HG03175 (cell line): ENCODE measurements around the gene ITGA3.
A peak's percentile ranks its signal among the peaks of the same experiment; 100 is the strongest.

Experiments used
- ATAC-seq: cut with Tn5 transposase; IDR thresholded peaks from one replicate; pipeline ENCODE4 v1.9.1; 2021; ENCODE audit warnings: mild to moderate bottlenecking, moderate library complexity; ENCODE audit not compliant: unreplicated experiment

The ITGA3 gene

DNA sequence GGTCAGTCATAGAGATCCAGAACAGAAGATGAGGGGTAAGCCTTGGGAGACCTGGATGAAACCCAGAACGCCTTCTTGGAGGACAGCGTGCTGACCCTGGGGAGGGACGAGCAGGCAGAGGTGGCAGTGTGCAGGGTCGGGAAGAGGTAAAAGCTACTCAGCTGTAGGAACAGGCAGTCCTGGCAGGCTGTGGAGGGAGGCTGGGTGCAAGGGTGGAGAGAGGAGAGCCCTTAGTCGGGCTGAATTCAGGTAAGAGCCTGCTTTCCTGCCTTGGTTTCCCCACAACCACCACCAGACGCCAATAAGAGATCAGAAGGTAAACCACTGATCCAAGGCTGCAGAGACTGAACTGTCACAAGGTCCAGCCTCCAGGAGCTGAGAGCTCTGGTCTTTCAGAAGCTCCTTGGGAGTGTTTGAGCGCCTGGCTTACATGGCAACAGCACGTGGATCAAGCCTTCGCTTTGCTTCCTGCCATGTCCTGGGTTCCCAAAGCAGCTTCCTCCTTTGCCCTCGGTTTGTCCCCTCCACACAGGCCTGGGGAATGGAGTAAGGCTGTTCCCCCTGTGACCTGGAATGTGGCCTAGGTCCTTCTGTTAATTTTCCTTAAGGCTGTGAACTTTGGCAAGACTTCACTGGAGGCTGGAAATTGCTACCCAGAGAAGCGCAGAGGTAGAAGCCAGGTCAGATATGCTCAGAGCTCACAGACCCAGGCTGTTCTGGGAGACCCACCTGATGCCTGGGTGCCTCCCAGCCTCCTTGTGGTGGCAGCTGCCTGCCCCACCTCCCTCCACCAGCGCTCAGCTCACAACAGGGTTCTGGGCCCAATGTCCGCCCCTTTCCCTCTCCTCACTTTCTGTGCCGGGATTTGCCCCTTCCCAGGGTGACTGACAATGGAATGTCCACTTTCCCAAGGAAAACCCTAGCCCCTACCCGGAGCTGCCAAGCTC lies 35.3 kb downstream of the ITGA3 start:
- no peak for ATAC-seq

DNA sequence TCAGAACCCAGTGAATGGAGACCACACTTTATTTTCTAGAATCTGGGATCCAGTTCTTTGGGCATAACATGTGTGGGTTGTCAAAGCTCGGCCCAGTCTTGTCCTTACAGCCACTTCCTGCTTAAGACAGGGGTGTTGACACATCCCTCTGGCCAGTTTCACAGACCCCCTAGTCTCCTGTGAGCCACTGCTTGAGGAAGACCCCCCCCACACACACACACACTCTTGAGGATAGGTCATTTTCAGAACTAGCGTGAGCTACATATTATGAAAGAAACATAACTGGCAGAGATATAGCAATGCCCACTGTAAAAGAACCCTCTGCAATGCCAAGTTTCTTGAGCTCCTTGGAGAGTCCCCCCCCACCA lies 36.0 kb downstream of the ITGA3 start:
- no peak for ATAC-seq

DNA sequence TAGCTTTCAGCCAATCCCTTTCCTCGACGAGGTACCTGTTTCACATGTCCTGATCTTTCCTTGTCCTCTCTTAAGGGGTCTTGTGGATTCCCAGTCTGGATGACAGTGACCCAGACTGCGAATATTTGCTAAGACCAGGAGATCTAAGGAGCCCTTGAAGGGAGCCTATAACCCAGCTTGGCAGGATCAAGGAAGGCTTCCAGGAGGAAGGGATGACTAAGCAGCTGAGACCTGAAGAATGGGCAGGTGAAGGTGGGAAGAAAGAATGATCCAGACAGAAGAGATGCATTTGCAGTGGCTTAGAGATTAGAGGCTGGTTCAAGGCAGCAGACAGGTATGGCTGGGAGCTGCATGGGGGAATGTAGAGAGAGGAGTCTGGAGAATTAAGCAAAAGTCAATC lies 37.3 kb downstream of the ITGA3 start:
- ATAC-seq = no peak

DNA sequence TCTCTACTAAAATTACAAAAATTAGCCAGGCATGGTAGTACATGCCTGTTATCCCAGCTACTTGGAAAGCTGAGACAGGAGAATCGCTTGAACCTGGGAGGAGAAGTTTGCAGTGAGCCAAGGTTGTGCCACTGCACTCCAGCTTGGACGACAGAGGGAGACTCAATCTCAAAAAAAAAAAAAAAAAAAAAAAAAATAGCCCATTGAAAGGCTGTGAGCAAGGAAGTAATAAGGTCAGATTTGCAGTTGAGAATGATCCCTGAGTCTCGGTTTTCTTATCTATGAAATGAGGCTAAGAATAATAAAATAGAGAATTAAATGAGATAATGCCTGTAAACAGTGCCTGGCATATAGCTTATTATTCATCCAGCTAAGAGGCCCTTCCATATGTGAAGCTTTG lies 37.9 kb downstream of the ITGA3 start:
- no peak for ATAC-seq

DNA sequence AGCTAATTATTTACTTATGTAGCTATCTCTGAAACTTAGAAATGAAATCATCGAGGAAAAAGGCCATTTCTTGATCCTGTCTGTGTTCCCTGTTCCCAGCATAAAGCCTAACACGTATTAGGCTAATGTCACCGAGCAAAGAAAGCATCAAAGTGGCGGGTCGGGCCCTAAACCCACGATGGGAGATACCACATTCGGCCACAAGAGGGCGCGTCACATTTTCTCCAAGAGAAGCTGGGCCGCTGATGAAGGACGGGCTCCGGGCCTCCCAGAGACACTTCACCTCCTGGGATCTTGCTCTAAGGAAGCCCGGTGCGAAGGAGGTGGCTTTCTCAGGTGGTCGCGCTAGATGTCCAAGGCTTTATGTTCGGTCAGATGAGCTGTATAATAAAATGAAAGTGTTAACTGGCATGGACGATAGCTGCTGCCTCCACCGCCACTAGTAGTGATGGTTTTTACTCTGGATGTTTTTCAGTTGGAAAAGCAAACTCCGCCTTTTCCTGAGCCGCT lies 38.4 kb downstream of the ITGA3 start:
- no peak for ATAC-seq

DNA sequence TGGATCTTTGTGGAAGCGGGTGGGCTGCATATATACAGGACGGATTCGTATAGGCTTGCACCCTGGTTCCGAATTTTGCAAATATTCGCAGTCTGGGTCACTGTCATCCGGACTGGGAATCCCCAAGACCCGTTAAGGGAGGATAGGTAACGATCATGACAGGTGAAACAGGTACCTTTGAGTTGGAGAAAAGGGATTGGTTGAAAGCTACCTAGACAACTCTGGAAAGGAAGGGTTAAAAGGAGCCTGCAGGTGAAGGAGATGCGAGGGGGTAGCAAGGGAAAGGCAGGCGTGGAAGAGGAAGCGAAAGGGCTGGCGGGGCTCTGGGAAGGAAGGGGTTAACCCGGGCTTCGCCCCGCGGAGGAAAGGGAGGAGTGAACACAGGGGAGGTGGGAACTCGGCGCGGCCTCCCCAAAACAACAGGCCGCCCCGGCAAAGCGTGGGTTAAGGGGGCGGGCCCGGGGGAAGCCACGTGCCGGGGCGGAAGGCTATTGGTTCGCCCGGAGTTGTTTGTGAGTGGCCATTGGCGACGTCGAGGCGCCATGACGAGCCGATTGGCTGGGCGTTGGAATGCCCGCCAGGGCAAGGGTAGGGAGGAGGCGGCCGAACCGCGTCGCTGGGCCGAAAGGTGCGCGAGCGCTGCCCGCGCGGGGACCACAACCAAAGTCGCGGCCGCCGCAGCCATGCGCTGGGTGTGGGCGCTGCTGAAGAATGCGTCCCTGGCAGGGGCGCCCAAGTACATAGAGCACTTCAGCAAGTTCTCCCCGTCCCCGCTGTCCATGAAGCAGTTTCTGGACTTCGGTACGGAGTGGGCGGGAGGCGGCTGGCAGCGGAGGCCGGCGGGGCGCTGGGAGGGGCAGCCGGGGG lies 39.1 kb downstream of the ITGA3 start, which contains the start of gene PDK2:
Gene PDK2 (plus strand): TSS at position 599 of the 867 bp plus-strand sequence. CDS start 85 bp downstream, at position 684.
- peak; percentile 92 for ATAC-seq

DNA sequence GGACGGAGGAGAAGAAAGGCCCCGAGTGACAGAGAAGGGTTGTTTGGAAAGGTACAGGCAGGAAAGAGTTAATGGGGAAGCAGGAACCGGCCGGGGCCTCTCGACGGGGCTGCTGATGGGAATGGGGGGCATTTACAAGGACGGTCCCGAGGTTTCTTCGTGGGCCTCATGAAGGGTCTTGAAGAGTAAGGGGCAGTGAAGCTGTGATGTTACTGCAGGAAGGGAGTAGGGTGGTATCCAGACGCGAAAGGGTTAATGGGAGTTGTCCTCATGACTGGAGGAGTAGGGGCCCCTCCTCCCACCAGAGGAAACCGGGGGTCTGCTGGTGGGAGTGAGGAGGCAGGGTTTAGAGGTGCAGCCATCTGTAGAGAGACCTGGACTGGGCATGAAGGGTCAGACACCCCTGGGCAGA lies 39.7 kb downstream of the ITGA3 start:
- no peak for ATAC-seq

DNA sequence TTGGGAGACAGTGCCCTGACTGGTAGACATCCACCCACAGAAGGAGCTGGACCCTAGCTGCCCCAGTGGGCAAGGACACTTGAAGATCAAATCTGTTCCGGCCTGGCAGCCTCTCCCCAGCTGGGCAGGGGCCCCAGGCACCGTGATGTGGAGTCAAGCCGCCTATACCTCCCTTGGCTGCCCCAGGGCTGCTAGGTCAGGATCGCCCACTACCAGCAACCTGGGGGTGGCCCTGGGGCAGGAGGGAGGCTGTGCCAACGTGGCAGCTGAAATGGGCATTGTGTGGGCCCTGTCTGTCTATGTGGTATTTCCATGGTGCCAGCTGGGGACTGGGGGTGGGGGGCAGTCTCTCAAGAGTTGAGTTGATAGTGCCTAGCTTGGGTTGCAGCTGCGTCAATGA lies 40.2 kb downstream of the ITGA3 start:
- ATAC-seq = no peak

DNA sequence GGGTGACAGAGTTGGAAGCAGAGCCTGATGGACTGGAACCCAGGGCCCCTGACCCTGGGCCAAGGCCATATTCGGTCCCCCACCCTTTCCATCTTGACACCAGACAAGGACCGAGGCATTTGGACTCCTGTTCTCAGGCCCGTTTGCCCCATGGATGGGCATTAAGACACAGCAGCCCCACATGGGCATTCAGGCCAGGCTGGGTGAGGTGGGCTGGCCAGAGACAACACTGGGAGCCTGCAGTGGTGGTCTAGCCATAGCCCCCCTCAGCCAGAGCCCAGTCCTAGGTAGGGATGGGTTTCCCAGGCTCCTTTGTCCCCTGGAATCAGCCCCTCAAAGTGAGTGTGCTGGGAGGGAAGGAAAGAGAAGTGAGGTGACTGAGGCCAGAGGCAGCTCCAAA lies 40.8 kb downstream of the ITGA3 start:
- ATAC-seq = no peak

DNA sequence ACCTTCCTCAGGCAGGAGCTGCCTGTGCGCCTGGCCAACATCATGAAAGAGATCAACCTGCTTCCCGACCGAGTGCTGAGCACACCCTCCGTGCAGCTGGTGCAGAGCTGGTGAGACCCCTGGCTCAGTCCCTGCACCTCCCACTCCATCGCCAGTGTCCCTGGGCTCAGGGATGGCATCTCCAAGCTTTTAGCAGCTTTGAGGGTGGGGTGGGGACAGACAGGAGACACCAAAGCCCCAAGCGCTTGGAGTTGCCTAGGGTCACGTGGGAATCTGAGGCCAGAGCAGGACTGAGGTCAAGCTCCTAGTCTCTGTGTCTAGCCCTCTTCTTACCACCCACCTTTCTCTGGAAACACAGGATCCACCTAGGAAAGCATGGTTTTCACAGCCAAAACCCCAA lies 41.5 kb downstream of the ITGA3 start:
- ATAC-seq = no peak

DNA sequence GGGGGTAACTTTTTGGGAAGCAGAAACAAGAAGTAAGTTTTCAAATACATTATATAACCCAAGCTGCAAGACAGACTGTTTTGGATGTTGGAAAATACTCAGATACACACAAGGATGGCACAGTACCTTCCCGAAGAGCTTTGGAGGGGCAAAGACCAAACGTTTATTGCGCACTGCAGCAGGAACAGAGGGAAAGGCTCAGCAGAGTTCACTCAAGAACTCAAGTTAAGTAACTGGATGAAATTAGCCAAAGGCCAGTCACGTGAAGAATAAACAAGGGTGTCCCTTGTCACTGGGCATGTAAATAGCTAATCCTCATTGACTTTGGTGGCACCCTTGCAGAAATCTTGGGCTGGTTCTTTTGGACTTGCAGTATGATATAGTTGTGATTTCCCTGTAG lies 42.0 kb downstream of the ITGA3 start:
- ATAC-seq = no peak

DNA sequence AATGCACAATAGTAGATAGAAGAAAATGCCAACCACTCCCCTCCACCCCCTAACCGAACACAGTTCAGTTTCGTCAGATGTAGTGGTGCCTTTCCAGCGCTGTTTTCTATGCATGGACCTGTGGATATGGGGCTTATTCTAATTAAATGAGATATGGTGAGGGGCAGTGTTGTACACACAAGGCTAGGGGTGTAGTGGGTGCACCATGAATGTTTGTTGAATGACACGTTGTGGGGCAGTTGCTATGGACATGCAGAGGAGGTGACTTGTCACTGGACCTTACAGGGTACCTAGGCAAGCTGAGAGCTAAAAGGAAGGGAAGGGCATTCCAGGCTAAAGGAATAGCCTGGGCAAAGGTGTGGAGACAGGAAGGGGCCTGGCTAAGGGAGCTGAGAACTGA lies 42.7 kb downstream of the ITGA3 start:
- no peak for ATAC-seq

DNA sequence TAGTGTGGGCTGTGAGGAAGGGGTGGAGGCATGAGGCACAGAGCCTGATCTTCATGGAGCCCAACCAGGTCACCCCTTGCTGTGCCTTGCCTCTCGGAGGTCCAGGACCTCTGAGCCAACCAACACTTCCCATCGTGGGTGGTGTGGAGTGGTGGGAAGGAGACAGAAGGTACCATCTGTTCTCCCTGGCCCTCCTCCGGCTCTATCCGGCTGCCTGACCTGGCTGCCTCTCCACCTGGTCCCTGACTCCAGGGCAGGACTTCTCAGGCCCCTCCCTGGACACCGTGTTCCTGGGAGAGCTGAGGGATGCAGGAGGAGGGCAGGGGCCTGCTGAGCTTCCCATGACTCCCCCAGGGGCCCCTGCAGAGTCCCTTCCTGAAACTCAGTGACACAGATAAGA lies 43.1 kb downstream of the ITGA3 start:
- no peak for ATAC-seq

DNA sequence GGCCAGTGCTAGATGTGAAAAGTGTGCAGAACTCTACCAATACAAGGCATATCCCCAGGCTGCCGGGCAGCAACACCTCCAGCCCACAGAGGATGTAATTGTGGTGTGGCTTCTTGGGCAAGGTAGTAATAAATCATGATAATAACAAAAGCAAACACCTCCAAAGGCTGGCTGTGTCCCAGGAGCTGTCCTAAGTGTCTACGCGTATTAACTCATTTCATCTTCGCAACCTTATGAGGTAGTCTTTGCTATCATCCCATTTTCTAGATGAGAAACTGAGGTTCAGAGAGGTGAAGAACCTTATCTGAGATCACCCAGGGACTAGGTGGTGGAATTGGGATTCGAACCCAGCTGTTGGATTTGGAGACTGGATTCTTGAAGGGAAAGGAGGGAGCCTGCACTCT lies 44.6 kb downstream of the ITGA3 start:
- ATAC-seq = no peak

DNA sequence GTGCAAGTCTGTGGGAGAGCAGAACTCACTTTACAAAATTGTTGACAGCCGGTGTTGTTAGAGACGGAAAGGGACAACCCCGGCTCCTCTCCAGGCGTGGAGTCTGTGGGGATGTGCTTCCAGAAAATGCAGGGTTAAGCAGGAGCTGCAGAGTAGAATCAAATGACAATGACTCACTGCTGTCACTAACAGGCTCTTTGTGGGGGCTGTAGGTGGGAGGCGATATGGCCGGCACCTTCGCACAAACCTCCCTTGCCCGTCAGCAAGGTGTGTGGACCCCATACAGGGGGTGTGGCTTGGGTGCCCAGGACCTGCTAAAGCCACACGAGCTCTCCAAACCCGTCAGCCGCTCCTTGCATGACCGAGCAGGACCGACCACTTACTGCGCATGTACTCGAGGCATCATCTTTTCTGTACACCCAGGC lies 45.0 kb downstream of the ITGA3 start:
- ATAC-seq = no peak

DNA sequence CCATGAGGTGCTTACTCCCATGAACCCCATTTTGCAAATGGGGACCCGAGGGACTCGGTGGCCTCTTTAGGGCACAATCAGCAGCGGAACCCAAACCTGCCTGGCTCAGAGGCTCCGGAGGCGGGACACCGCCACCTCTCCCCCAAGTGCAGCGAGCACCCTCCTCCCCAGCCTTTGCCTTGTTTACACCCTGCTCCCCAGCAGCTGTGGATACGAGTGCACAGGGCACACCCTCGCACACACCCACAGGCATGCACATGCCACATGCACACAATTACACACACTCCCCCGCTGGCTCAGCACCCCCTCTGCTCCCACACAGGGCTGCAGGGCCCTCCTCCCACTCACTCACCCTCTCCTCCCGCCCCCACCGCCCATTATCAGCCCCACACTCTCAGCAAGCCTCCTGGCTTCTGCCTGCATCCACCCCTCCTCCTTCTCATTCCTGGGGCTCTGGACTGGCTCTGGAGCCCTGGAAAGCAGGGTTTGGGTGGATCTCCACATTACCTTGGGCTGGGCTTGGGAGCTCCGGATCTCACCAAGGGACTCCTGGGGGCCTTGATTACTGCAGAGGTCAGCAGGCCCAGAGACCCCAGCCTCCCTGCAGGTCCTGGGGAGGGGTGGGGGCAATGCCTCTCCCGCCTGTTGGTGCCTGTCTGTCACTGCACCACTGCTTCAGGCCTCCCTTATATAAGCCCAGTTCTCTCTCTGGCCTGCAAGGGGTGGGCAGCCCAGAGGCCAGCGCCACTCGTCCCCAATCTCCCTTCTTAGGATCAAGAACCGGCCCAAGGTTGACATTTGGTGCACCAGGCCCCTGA lies 45.6 kb downstream of the ITGA3 start:
- no peak for ATAC-seq

DNA sequence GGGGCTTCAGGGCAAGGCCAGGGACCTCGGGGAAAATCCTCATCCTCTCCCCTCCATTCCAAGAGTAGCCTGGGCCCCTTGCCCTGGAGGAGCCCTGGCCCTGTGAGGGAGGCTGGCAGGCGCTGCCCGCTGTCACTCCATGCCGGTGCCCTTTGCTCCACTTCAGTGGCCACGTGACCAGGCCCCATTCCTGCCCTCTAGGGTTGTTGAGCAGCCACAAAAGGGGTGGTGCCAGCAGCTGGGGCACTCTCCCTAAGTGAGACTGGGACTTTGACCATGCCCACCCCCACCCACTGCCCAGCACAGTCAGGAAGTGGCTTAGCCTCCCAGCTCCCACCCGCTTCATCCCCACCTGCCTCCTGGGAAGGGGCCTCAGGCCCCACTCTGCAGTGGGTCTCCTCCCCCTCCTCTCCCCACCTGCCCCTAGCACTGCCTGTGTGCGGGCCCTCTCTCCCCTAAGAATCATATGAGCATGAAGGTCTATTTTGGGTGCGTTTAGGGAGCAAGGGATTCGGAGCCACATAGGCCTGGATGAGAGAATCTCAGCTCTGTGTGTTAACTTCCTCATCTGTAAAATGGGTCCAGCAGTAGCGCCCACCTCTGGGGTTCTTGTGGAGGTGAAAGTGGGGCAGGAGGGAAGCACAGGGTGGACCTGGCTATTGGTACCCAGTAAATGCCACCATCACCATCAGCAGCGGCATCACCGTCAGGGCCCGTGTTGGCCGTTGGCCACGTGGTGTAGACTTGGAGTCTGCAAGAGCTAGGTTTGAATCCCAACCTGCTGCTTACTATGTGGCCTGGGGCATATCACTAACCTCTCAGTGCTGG lies 46.5 kb downstream of the ITGA3 start:
- ATAC-seq = no peak

DNA sequence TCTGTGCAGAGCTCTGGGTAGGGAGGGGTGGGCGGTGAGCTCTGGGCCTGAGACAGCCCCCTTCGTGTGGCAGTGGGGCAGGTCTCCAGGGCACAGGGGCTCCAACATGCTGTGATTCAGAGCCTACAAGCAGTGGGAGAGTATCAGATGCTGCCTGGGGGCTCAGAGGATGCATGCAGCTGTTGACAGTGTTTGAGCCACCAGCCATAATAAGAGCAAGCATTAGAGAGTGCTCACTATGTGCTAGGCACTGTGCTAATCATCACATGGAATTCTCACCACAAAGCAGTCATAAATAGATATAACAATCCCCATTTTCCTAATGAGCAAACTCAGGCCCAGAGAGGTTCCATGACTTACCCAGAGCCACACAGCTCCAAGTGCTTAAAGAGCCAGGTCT lies 47.3 kb downstream of the ITGA3 start:
- no peak for ATAC-seq

DNA sequence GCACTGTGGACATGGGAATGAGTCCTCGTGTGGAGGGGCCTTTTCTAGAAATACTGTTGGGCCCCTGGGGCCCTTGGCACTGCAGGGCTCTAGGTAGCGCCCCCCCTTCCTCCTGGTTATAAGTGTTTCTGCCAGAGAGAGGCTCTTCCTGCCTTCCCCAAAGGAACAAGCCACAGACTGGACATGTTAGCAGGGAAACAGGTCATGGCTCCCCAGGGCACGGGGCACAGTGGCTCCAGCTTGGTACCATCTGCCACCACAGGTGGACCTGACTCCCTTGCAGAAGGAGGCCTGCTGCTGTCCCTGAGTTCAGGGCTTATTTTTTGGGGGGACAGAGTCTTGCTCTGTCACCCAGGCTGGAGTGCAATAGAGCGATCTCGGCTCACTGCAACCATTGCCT lies 48.0 kb downstream of the ITGA3 start:
- ATAC-seq = no peak

DNA sequence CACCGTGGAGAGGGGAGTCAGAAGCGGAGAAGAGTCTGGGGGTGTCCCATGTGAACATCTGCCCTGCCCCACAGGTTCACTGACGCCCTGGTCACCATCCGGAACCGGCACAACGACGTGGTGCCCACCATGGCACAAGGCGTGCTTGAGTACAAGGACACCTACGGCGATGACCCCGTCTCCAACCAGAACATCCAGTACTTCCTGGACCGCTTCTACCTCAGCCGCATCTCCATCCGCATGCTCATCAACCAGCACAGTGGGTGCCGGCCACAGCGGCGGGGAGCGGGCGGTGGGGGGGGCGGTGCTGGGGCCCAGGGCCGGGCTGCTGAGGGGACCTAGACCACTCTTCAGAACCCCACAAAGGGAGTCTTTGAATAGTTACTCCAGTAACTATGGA lies 49.9 kb downstream of the ITGA3 start:
- ATAC-seq = no peak
